Neural progenitor cell (in vitro differentiated cells): Measurements from ENCODE around the gene RPS16. TPM values are rescaled to one million over a fixed set of nuclear protein-coding genes. Genes with fewer than 3 reads are reported as not detected.

Source experiments
- DNase-seq: peaks from one replicate; pipeline ENCODE4 v3.0.0-alpha.2; 2016; ENCODE audit warnings: low spot score
- H2AFZ ChIP-seq: fragments of 200-600 bp; sonication (generic); replicated peaks from 2 replicates; pipeline ENCODE4 v1.6.1; 2016; ENCODE audit warnings: antibody characterized with exemption
- H3F3A ChIP-seq: fragments of 200-600 bp; sonication (generic); 2 replicates; pipeline ENCODE4 v1.6.1; 2016; ENCODE audit warnings: antibody characterized with exemption, low read depth
- H3K27ac ChIP-seq: fragments of 200-600 bp; sonication (generic); 2 replicates; pipeline ENCODE4 v1.5.1; 2016; ENCODE audit warnings: mild to moderate bottlenecking
- H3K27me3 ChIP-seq: fragments of 200-600 bp; sonication (generic); 2 replicates; pipeline ENCODE4 v1.6.1; 2016; ENCODE audit warnings: mild to moderate bottlenecking, moderate library complexity
- H3K36me3 ChIP-seq: fragments of 200-600 bp; sonication (generic); 2 replicates; pipeline ENCODE4 v1.5.1; 2016
- H3K4me1 ChIP-seq: fragments of 200-600 bp; sonication (generic); 2 replicates; pipeline ENCODE4 v1.6.1; 2016; ENCODE audit warnings: mixed run types
- H3K4me2 ChIP-seq: fragments of 200-600 bp; sonication (generic); 2 replicates; pipeline ENCODE4 v1.6.1; 2016
- H3K4me3 ChIP-seq: fragments of 200-600 bp; sonication (generic); 2 replicates; pipeline ENCODE4 v1.5.1; 2016
- H3K79me2 ChIP-seq: fragments of 200-600 bp; sonication (generic); 2 replicates; pipeline ENCODE4 v1.6.1; 2016; ENCODE audit warnings: low read depth
- H3K9ac ChIP-seq: fragments of 200-600 bp; sonication (generic); 2 replicates; pipeline ENCODE4 v1.6.1; 2016
- H3K9me3 ChIP-seq: fragments of 200-600 bp; sonication (generic); 2 replicates; pipeline ENCODE4 v1.5.1; 2016; ENCODE audit warnings: low read depth
- H4K20me1 ChIP-seq: fragments of 200-600 bp; sonication (generic); 2 replicates; pipeline ENCODE4 v1.6.1; 2016; ENCODE audit warnings: low read depth
- H3K27ac Mint-ChIP-seq: 3 replicates; pipeline ENCODE4 v1.8.0; 2021; ENCODE audit warnings: mixed read lengths
- H3K27me3 Mint-ChIP-seq: 2 replicates; pipeline ENCODE4 v1.8.0; 2022; ENCODE audit warnings: low read depth, mild to moderate bottlenecking, inconsistent platforms, moderate library complexity, mixed read lengths; ENCODE audit not compliant: insufficient read depth
- H3K36me3 Mint-ChIP-seq: 3 replicates; pipeline ENCODE4 v1.8.0; 2021; ENCODE audit warnings: mixed read lengths
- H3K4me1 Mint-ChIP-seq: 3 replicates; pipeline ENCODE4 v1.8.0; 2021; ENCODE audit warnings: mixed read lengths
- H3K4me3 Mint-ChIP-seq: 3 replicates; pipeline ENCODE4 v1.8.0; 2021; ENCODE audit warnings: mild to moderate bottlenecking, moderate library complexity, mixed read lengths
- H3K9me3 Mint-ChIP-seq: 3 replicates; pipeline ENCODE4 v1.8.0; 2020; ENCODE audit warnings: mixed read lengths
- CTCF ChIP-seq: fragments of 200-600 bp; sonication (generic); IDR thresholded peaks from 2 replicates; pipeline ENCODE4 v1.5.1; 2017; ENCODE audit warnings: antibody characterized with exemption, mild to moderate bottlenecking
- EZH2 ChIP-seq: fragments of 200-600 bp; sonication (generic); IDR thresholded peaks from 2 replicates; pipeline ENCODE4 v1.6.1; 2017; ENCODE audit warnings: antibody characterized with exemption, mild to moderate bottlenecking, moderate library complexity
- EZH2phosphoT487 ChIP-seq: fragments of 200-600 bp; sonication (generic); IDR thresholded peaks from 2 replicates; pipeline ENCODE4 v1.6.1; 2017; ENCODE audit warnings: antibody characterized with exemption
- total RNA-seq: library from RNA; depleted of rRNA; stranded (reverse); fragments of >200 nt; gene quantifications from 2 replicates; pipeline ENCODE4 v1.2.3, GENCODE V29; 2015; ENCODE audit warnings: low replicate concordance

Gene RPS16
- total RNA-seq, 1 donor from 2014 or later = 94.8 TPM

GRCh38 chr19:39422020-39422419, 13.7 kb downstream of the RPS16 start:
- H3K27ac Mint-ChIP-seq = no peak overlapping the region
- peaks cover 30% of the 10 kb centered on the region for H3K36me3 Mint-ChIP-seq
- Histone ChIP-seq H3K79me2 (peaks cover under 1% of the 10 kb centered on the region), H3K9ac (no peak overlapping the region), H3K4me2 (no peak overlapping the region), H3K4me1 (no peaks in the 10 kb centered on the region), H3K27ac (no peak overlapping the region), H4K20me1 (peaks cover 7% of the 10 kb centered on the region), H3K36me3 (no peaks in the 10 kb centered on the region), H2AFZ (no peak overlapping the region), H3K27me3 (no peaks in the 10 kb centered on the region), H3F3A (peaks cover 4% of the 10 kb centered on the region), H3K9me3 (no peaks in the 10 kb centered on the region), H3K4me3 (no peak overlapping the region)
- peaks cover 4% of the 10 kb centered on the region for H3K27me3 Mint-ChIP-seq
- no peak for TF ChIP-seq EZH2phosphoT487
- H3K9me3 Mint-ChIP-seq = no peaks in the 10 kb centered on the region
- H3K4me3 Mint-ChIP-seq = no peak overlapping the region
- peaks cover 15% of the 10 kb centered on the region for H3K4me1 Mint-ChIP-seq
- DNase-seq = no peak

- Histone ChIP-seq H3K27me3 (no peaks in the 10 kb centered on the region), H3K4me1 (no peaks in the 10 kb centered on the region), H3K9me3 (no peaks in the 10 kb centered on the region), H2AFZ (no peak overlapping the region), H4K20me1 (peaks cover 19% of the 10 kb centered on the region), H3K9ac (no peak overlapping the region), H3F3A (peaks cover 2% of the 10 kb centered on the region), H3K36me3 (no peaks in the 10 kb centered on the region), H3K79me2 (peaks cover 13% of the 10 kb centered on the region), H3K4me2 (no peak overlapping the region), H3K27ac (no peak overlapping the region), H3K4me3 (no peak overlapping the region)
- Mint-ChIP-seq H3K27me3 (peaks cover 4% of the 10 kb centered on the region), H3K36me3 (peaks cover 25% of the 10 kb centered on the region), H3K4me3 (no peak overlapping the region), H3K27ac (no peak overlapping the region), H3K4me1 (peaks cover 10% of the 10 kb centered on the region), H3K9me3 (no peaks in the 10 kb centered on the region)
- DNase-seq = no peak
- TF ChIP-seq CTCF (no peak), EZH2 (no peak), EZH2phosphoT487 (no peak)
Observed at GRCh38 chr19:39420769-39421168, 15.0 kb downstream of the RPS16 start.

- Mint-ChIP-seq H3K9me3 (no peaks in the 10 kb centered on the region), H3K27ac (no peak overlapping the region)
Observed at GRCh38 chr19:39419003-39419402, 16.7 kb downstream of the RPS16 start.

More at GRCh38 chr19:39419003-39419402, 16.7 kb downstream of the RPS16 start:
- Histone ChIP-seq H3K4me3 (no peak overlapping the region), H3K79me2 (peaks cover 31% of the 10 kb centered on the region), H4K20me1 (peaks cover 33% of the 10 kb centered on the region), H3K4me1 (peaks cover 11% of the 10 kb centered on the region), H3K36me3 (no peaks in the 10 kb centered on the region), H3F3A (peaks cover 4% of the 10 kb centered on the region), H2AFZ (no peak overlapping the region), H3K9me3 (no peaks in the 10 kb centered on the region), H3K4me2 (no peak overlapping the region), H3K9ac (no peak overlapping the region), H3K27ac (no peak overlapping the region), H3K27me3 (no peaks in the 10 kb centered on the region)
- H3K36me3 Mint-ChIP-seq = peaks cover 24% of the 10 kb centered on the region
- DNase-seq = no peak
- H3K27me3 Mint-ChIP-seq = no peaks in the 10 kb centered on the region
- TF ChIP-seq EZH2phosphoT487 = no peak
- TF ChIP-seq CTCF = no peak
- no peak for TF ChIP-seq EZH2
- H3K4me1 Mint-ChIP-seq = peaks cover 23% of the 10 kb centered on the region
- no peak overlapping the region for H3K4me3 Mint-ChIP-seq
